ENCODE results near the gene BRF1.

GRCh38 chr14:105287249-105288102 lies 13.3 kb downstream of the BRF1 start:
- TF ChIP-seq CTCF (IDR thresholded peaks at IDR 0.05) (no peak), POLR2A (IDR thresholded peaks at IDR 0.05) (no peak)

Data from esophagus squamous epithelium (tissue), 4 donors.